Measurements from ENCODE around the gene EHD4.

EHD4 gene

GRCh38 chr15:41858756-41859155 lies 113.6 kb downstream of the EHD4 start:
- peak overlapping the region; percentile 22 for H3K27ac Mint-ChIP-seq
- no peak overlapping the region for H3K4me3 Mint-ChIP-seq
- no peak for DNase-seq
- H3K9me3 Mint-ChIP-seq: no peaks in the 10 kb centered on the region
- no peaks in the 10 kb centered on the region for H3K36me3 Mint-ChIP-seq (ENCODE audit: low read depth)
- peaks cover 4% of the 10 kb centered on the region for H3K27me3 Mint-ChIP-seq (ENCODE audit: low read depth, poor library complexity)
- peaks cover 80% of the 10 kb centered on the region for H3K4me1 Mint-ChIP-seq
- no peak for TF ChIP-seq CTCF (IDR thresholded peaks at IDR 0.05)

GRCh38 chr15:41857316-41857715 lies 115.0 kb downstream of the EHD4 start:
- H3K4me1 Mint-ChIP-seq: peaks cover 79% of the 10 kb centered on the region
- H3K36me3 Mint-ChIP-seq (ENCODE audit: low read depth): no peaks in the 10 kb centered on the region
- no peak for TF ChIP-seq CTCF (IDR thresholded peaks at IDR 0.05)
- DNase-seq: no peak
- peaks cover 4% of the 10 kb centered on the region for H3K27me3 Mint-ChIP-seq (ENCODE audit: low read depth, poor library complexity)
- H3K9me3 Mint-ChIP-seq: no peaks in the 10 kb centered on the region
- H3K27ac Mint-ChIP-seq: no peak overlapping the region
- H3K4me3 Mint-ChIP-seq: no peak overlapping the region

GRCh38 chr15:41856716-41857115 lies 115.6 kb downstream of the EHD4 start:
- TF ChIP-seq CTCF (IDR thresholded peaks at IDR 0.05): no peak
- no peak overlapping the region for H3K27ac Mint-ChIP-seq

GRCh38 chr15:41856262-41856661 lies 116.1 kb downstream of the EHD4 start:
- no peak overlapping the region for H3K4me3 Mint-ChIP-seq
- no peaks in the 10 kb centered on the region for H3K9me3 Mint-ChIP-seq
- H3K27me3 Mint-ChIP-seq (ENCODE audit: low read depth, poor library complexity): peaks cover 4% of the 10 kb centered on the region
- no peak for TF ChIP-seq CTCF (IDR thresholded peaks at IDR 0.05)
- H3K27ac Mint-ChIP-seq: no peak overlapping the region
- H3K36me3 Mint-ChIP-seq (ENCODE audit: low read depth): no peaks in the 10 kb centered on the region
- DNase-seq: no peak
- peaks cover 71% of the 10 kb centered on the region for H3K4me1 Mint-ChIP-seq

More at GRCh38 chr15:41856716-41857115, 115.6 kb downstream of the EHD4 start:
- peaks cover 4% of the 10 kb centered on the region for H3K27me3 Mint-ChIP-seq (ENCODE audit: low read depth, poor library complexity)
- DNase-seq: no peak
- H3K9me3 Mint-ChIP-seq: no peaks in the 10 kb centered on the region
- peaks cover 74% of the 10 kb centered on the region for H3K4me1 Mint-ChIP-seq
- H3K36me3 Mint-ChIP-seq (ENCODE audit: low read depth): no peaks in the 10 kb centered on the region
- no peak overlapping the region for H3K4me3 Mint-ChIP-seq

- no peaks in the 10 kb centered on the region for H3K36me3 Mint-ChIP-seq (ENCODE audit: low read depth)
Observed at GRCh38 chr15:41855261-41855961, 116.9 kb downstream of the EHD4 start.

More at GRCh38 chr15:41855261-41855961, 116.9 kb downstream of the EHD4 start:
- H3K4me1 Mint-ChIP-seq: peaks cover 69% of the 10 kb centered on the region
- no peaks in the 10 kb centered on the region for H3K9me3 Mint-ChIP-seq
- peak overlapping the region; percentile 89 for H3K27ac Mint-ChIP-seq
- no peak for TF ChIP-seq CTCF (IDR thresholded peaks at IDR 0.05)
- peak; percentile 61 for DNase-seq
- H3K4me3 Mint-ChIP-seq: peak overlapping the region; percentile 77
- H3K27me3 Mint-ChIP-seq (ENCODE audit: low read depth, poor library complexity): peaks cover 4% of the 10 kb centered on the region
